Measurements from ENCODE around the gene ACAA1.
"Not testable (repeated sequence)": the region's sequence is repeated elsewhere in the genome, so short reads cannot be mapped to it uniquely, and the experiment has no call there.

The ACAA1 gene

DNA sequence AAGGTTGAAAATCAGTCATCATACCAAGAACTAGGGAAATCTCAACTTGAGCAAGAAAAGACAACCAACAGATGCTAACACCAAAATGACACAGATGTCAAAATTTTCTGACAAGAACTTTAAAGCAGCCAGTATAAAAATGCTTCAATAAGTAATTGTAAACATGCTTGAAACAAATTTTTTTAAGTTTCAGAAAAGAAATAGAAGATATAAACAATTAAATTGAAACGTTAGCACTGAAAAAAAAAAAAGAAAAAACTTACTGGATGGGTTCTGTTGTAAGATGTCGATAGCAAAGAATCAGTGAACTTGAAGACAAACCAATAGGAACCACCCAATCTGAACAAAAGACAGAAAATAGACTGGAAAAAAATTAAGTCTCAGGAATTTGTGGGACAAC is 9.6 kb upstream of the ACAA1 start:
- Mint-ChIP-seq H3K4me3 (no peak overlapping the region), H3K4me1 (ENCODE audit: low read depth) (peaks cover 36% of the 10 kb centered on the region), H3K9me3 (peaks cover 12% of the 10 kb centered on the region), H3K27ac (no peak overlapping the region), H3K36me3 (ENCODE audit: low read depth) (peaks cover 6% of the 10 kb centered on the region), H3K27me3 (no peaks in the 10 kb centered on the region)

DNA sequence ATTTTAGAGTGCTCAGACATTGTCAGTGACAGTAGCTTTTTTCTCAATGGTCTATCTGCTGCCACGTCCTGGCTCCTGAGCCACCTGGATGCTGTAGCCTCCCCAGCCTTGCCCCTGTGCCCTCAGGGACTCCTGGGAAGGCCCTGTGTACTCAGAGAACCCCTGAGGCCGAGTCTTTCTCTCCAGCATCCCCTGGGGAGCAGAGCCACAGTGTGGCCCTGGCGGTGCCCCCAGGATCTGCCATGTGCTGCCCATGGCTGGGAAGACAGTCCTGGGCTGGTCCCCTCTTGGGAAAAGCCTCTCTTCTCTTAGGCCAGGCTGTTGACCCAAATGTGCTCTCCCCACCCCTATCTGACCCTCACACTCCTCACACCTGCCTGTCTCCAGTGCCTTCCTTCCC is 6.6 kb upstream of the ACAA1 start:
- peaks cover 17% of the 10 kb centered on the region for H3K36me3 Mint-ChIP-seq (ENCODE audit: low read depth)
- no peak overlapping the region for H3K4me3 Mint-ChIP-seq
- H3K9me3 Mint-ChIP-seq = peaks cover 12% of the 10 kb centered on the region
- no peak overlapping the region for H3K27ac Mint-ChIP-seq
- H3K4me1 Mint-ChIP-seq (ENCODE audit: low read depth) = peaks cover 45% of the 10 kb centered on the region
- no peaks in the 10 kb centered on the region for H3K27me3 Mint-ChIP-seq

- H3K4me3 Mint-ChIP-seq = no peak overlapping the region
- H3K9me3 Mint-ChIP-seq = peaks cover 12% of the 10 kb centered on the region
- peaks cover 17% of the 10 kb centered on the region for H3K36me3 Mint-ChIP-seq (ENCODE audit: low read depth)
- H3K27me3 Mint-ChIP-seq = no peaks in the 10 kb centered on the region
- peaks cover 48% of the 10 kb centered on the region for H3K4me1 Mint-ChIP-seq (ENCODE audit: low read depth)
- H3K27ac Mint-ChIP-seq = no peak overlapping the region
Measured at GRCh38 chr3:38142959-38143358, 6.0 kb upstream of the ACAA1 start.

- H3K27ac Mint-ChIP-seq = no peak overlapping the region
- H3K4me3 Mint-ChIP-seq = no peak overlapping the region
- no peaks in the 10 kb centered on the region for H3K27me3 Mint-ChIP-seq
- H3K36me3 Mint-ChIP-seq (ENCODE audit: low read depth) = peaks cover 17% of the 10 kb centered on the region
- H3K4me1 Mint-ChIP-seq (ENCODE audit: low read depth) = peaks cover 49% of the 10 kb centered on the region
- peaks cover 9% of the 10 kb centered on the region for H3K9me3 Mint-ChIP-seq
Measured at GRCh38 chr3:38141952-38142273, 5.0 kb upstream of the ACAA1 start.

GRCh38 chr3:38141173-38141951 is 4.4 kb upstream of the ACAA1 start:
- H3K36me3 Mint-ChIP-seq (ENCODE audit: low read depth) = peaks cover 17% of the 10 kb centered on the region
- H3K4me1 Mint-ChIP-seq (ENCODE audit: low read depth) = peaks cover 49% of the 10 kb centered on the region
- no peaks in the 10 kb centered on the region for H3K27me3 Mint-ChIP-seq
- H3K9me3 Mint-ChIP-seq = peaks cover 3% of the 10 kb centered on the region
- H3K4me3 Mint-ChIP-seq = no peak overlapping the region
- H3K27ac Mint-ChIP-seq = no peak overlapping the region

- Mint-ChIP-seq H3K9me3 (no peaks in the 10 kb centered on the region), H3K27ac (peak overlapping the region; percentile 36), H3K4me1 (ENCODE audit: low read depth) (peaks cover 57% of the 10 kb centered on the region), H3K27me3 (no peaks in the 10 kb centered on the region), H3K36me3 (ENCODE audit: low read depth) (peaks cover 22% of the 10 kb centered on the region), H3K4me3 (peak overlapping the region; percentile 92)
Measured at GRCh38 chr3:38140326-38141172, 3.6 kb upstream of the ACAA1 start.

DNA sequence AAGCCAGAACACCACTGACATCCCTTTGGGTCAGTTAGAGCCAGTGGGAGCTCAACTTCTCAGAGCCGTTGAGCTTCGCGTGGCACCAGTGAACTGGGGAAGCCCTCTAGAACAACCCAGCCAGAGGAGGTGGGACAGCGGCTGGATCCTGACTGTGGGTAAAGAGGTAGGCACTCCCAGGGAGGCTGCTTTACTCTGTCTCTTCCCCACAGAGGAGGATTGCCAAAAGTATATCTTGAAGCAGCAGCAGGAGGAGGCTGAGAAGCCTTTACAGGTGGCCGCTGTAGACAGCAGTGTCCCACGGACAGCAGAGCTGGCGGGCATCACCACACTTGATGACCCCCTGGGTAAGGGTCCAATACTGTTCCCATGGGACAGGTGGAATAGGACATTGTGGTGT is 2.7 kb upstream of the ACAA1 start:
- peak overlapping the region; percentile 92 for H3K4me3 Mint-ChIP-seq
- H3K4me1 Mint-ChIP-seq (ENCODE audit: low read depth) = peaks cover 65% of the 10 kb centered on the region
- peaks cover 29% of the 10 kb centered on the region for H3K36me3 Mint-ChIP-seq (ENCODE audit: low read depth)
- H3K9me3 Mint-ChIP-seq = no peaks in the 10 kb centered on the region
- H3K27me3 Mint-ChIP-seq = no peaks in the 10 kb centered on the region
- peak overlapping the region; percentile 36 for H3K27ac Mint-ChIP-seq

DNA sequence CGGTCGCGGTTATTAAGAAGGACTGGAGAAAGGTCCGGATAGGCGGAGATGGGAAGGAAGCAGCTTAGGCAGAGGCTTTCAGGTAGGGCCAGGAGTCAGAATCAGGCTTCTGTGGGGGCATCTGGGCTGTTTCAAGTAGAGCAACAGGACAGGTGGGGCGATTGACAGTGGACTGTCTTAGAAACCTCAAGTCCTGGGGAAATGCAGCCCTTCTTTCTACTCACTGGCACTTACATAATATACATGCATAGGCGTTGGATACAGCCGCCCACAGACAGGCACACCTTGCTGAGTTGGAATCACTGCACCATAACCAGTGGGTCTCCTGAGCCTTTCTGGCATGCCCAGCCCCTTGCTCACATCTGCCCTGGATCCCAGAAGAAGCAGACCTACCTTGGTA is 2.3 kb upstream of the ACAA1 start:
- Mint-ChIP-seq H3K36me3 (ENCODE audit: low read depth) (peaks cover 32% of the 10 kb centered on the region), H3K9me3 (no peaks in the 10 kb centered on the region), H3K27me3 (no peaks in the 10 kb centered on the region), H3K4me3 (peak overlapping the region; percentile 92), H3K27ac (peak overlapping the region; percentile 95), H3K4me1 (ENCODE audit: low read depth) (peaks cover 69% of the 10 kb centered on the region)

DNA sequence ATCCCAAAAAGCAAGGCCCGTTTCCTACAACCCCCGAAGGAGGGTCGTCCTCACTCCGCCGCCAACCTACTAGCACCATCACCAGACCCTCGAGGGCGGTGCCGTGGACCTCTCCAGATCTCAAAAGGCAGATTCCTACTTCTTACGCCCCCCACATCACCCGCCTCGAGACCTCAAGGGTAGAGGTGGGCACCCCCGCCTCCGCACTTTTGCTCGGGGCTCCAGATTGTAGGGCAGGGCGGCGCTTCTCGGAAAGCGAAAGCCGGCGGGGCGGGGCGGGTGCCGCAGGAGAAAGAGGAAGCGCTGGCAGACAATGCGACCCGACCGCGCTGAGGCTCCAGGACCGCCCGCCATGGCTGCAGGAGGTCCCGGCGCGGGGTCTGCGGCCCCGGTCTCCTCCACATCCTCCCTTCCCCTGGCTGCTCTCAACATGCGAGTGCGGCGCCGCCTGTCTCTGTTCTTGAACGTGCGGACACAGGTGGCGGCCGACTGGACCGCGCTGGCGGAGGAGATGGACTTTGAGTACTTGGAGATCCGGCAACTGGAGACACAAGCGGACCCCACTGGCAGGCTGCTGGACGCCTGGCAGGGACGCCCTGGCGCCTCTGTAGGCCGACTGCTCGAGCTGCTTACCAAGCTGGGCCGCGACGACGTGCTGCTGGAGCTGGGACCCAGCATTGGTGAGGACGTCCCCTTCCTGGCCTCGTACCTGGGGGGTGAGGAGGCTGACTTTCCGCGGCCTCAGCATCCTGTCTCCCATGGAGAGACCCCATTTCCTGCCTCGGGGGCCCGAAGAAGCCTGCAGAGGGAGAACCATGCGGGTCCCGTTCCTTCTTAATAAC is 1.6 kb upstream of the ACAA1 start, which contains the start of gene MYD88:
MYD88 (plus strand) TSS at position 313 of the 842 bp plus-strand sequence; CDS start at position 353, 40 bp downstream.
- Mint-ChIP-seq H3K27ac (peak within 1 kb of the TSS; percentile 95), H3K4me3 (peak within 1 kb of the TSS; percentile 92), H3K36me3 (ENCODE audit: low read depth) (peaks cover 34% of the 10 kb centered on the region), H3K27me3 (no peaks in the 10 kb centered on the region), H3K9me3 (no peaks in the 10 kb centered on the region), H3K4me1 (ENCODE audit: low read depth) (peaks cover 71% of the 10 kb centered on the region)

DNA sequence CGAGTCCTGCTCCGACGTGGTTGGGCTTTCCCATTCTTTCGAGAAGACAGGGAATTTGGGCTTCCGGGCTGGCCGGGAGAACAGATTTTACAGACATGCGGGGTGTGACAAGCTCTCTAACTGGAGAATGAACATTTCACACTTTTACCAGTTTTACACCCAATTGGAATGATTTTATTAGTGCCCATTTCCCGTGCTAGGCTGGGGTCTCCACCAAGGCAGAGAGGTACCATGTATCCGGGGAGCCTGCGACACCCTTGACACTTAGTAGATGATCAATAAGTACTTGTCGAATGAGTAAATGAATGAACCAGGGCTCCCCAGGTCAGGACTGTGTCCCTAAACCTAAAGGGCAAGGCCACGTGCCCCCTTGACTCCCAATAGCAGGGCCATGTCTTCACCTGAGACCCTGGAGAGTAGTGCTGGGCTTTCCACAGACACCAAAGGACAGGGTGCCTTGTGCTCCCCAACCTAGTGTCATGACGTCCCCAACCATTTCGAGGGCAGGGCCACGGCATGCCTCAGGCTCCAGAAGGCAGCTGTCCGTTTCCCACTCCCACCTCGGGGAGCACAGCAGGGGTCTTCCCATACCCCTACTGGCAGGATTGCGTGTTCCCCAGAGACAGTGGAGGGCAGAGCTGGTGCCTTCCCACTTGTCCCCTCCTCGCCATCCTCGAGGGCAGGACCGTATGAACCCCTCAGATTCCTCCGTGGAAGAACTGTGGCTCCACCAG is 855 bp upstream of the ACAA1 start:
- Mint-ChIP-seq H3K27ac (peak overlapping the region; percentile 95), H3K27me3 (no peaks in the 10 kb centered on the region), H3K4me3 (peak overlapping the region; percentile 92), H3K9me3 (no peaks in the 10 kb centered on the region), H3K36me3 (ENCODE audit: low read depth) (peaks cover 37% of the 10 kb centered on the region), H3K4me1 (ENCODE audit: low read depth) (peaks cover 74% of the 10 kb centered on the region)

GRCh38 chr3:38136393-38136776 is 542 bp downstream of the ACAA1 start:
- peak overlapping the region; percentile 92 for H3K4me3 Mint-ChIP-seq
- peaks cover 67% of the 10 kb centered on the region for H3K4me1 Mint-ChIP-seq (ENCODE audit: low read depth)
- peaks cover 37% of the 10 kb centered on the region for H3K36me3 Mint-ChIP-seq (ENCODE audit: low read depth)
- H3K9me3 Mint-ChIP-seq = no peaks in the 10 kb centered on the region
- peak overlapping the region; percentile 88 for H3K27ac Mint-ChIP-seq
- H3K27me3 Mint-ChIP-seq = no peaks in the 10 kb centered on the region

- H3K36me3 Mint-ChIP-seq (ENCODE audit: low read depth) = peaks cover 36% of the 10 kb centered on the region
- not testable (repeated sequence) for H3K27me3 Mint-ChIP-seq, H3K9me3 Mint-ChIP-seq
- peaks cover 63% of the 10 kb centered on the region for H3K4me1 Mint-ChIP-seq (ENCODE audit: low read depth)
- peak overlapping the region; percentile 92 for H3K4me3 Mint-ChIP-seq
- peak overlapping the region; percentile 88 for H3K27ac Mint-ChIP-seq
Measured at GRCh38 chr3:38135621-38136277, 1.2 kb downstream of the ACAA1 start.

DNA sequence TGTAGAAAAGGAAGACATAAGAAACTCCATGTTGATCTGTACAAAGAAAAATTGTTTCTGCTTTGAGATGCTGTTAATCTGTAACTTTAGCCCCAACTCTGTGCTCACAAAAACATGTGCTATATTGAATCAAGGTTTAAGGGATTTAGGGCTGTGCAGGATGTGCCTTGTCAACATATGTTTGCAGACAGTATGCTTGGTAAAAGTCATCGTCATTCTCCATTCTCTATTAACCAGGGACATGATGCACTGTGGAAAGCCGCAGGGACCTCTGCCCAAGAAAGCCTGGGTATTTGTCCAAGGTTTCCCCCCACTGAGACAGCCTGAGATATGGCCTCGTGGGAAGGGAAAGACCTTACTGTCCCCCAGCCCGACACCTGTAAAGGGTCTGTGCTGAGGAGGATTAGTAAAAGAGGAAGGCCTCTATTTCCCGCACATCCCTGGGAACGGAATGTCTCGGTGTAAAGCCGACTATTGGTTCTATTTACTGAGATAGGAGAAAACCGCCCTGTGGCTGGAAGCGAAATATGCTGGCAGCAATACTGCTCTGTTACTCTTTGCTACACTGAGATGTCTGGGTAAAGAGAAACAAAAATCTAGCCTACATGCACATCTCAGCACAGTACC is 2.3 kb downstream of the ACAA1 start:
- Mint-ChIP-seq H3K36me3 (ENCODE audit: low read depth) (peaks cover 40% of the 10 kb centered on the region), H3K27ac (peak overlapping the region; percentile 88)
- H3K9me3 Mint-ChIP-seq = not testable (repeated sequence)

More for the DNA sequence above, 2.3 kb downstream of the ACAA1 start:
- H3K27me3 Mint-ChIP-seq = not testable (repeated sequence)
- peaks cover 59% of the 10 kb centered on the region for H3K4me1 Mint-ChIP-seq (ENCODE audit: low read depth)
- peak overlapping the region; percentile 92 for H3K4me3 Mint-ChIP-seq
